Adrenal gland (tissue), 12 donors: ENCODE results near the gene CAMTA1. TPM values are rescaled to one million over a fixed set of nuclear protein-coding genes. Genes with fewer than 3 reads are reported as not detected.
"Not testable (repeated sequence)": the region's sequence is repeated elsewhere in the genome, so short reads cannot be mapped to it uniquely, and the experiment has no call there.

ENCODE experiments used
- DNase-seq, 7 donors: peaks; one replicate each; pipeline ENCODE4 v3.0.0-alpha.2; 2019 to 2020
- H3K27ac ChIP-seq, 5 donors: fragments of 200-600 bp; sonication (generic) in 4 of 5; 1 replicate in 3 of 5; 2 replicates in 2 of 5; pipeline versions ENCODE4 v1.5.1 to v1.8.0; 2016 to 2020; ENCODE audit warnings: mild to moderate bottlenecking in 1 of 5
- H3K27me3 ChIP-seq: fragments of 200-600 bp; 2 replicates; pipeline ENCODE4 v1.8.0; 2021
- H3K36me3 ChIP-seq, 2 donors: fragments of 200-600 bp; replicated peaks in 1 of 2; 1 replicate in 1 of 2; 2 replicates in 1 of 2; pipeline versions ENCODE4 v1.5.1 to v1.8.0; 2018 to 2022
- H3K4me1 ChIP-seq, 2 donors: fragments of 200-600 bp; replicated peaks in 1 of 2; 1 replicate in 1 of 2; 2 replicates in 1 of 2; pipeline versions ENCODE4 v1.5.1 to v1.8.0; 2018 to 2021
- H3K4me3 ChIP-seq, 4 donors: fragments of 200-600 bp; sonication (generic) in 3 of 4; one replicate each; pipeline ENCODE4 v1.5.1; 2016 to 2018
- H3K9me3 ChIP-seq, 3 donors: fragments of 200-600 bp; sonication (generic) in 1 of 3; replicated peaks in 1 of 3; 1 replicate in 2 of 3; 2 replicates in 1 of 3; pipeline versions ENCODE4 v1.5.1 to v1.8.0; 2016 to 2021
- CTCF ChIP-seq, 6 experiments: fragments of 450-650 bp in 4 of 6; fragments of 200-600 bp in 2 of 6; sonication (generic) in 1 of 6; IDR thresholded peaks; 1 replicate in 5 of 6; 2 replicates in 1 of 6; pipeline versions ENCODE4 v1.5.1 to v1.8.0; 2016 to 2021; ENCODE audit warnings: antibody characterized with exemption in 6 of 6, mild to moderate bottlenecking in 2 of 6, moderate library complexity in 1 of 6
- POLR2A ChIP-seq, 2 donors: fragments of 450-650 bp; IDR thresholded peaks; one replicate each; pipeline ENCODE4 v1.6.1; 2017; ENCODE audit warnings: antibody characterized with exemption in 2 of 2, mild to moderate bottlenecking in 2 of 2, moderate library complexity in 1 of 2
- WGBS, 4 donors: extraction: QIAGEN DNeasy Blood & Tissue Kit in 2 of 4; methylation state at CpG; one replicate each; pipeline versions ENCODE4 v1.1.5 to v1.1.7; 2013 to 2017; 5-methylcytosine and 5-hydroxymethylcytosine counted together
- intact Hi-C, 2 donors: fragments of 100-400 bp; cut with DNase I; formaldehyde crosslinking; loops; one replicate each; pipeline versions ENCODE4 v1.14.1 to v1.15.0; 2022 to 2023
- polyA plus RNA-seq, 3 donors: library from polyadenylated mRNA; stranded (reverse); fragments of 200-250 nt in 2 of 3; fragments of 350-450 nt in 1 of 3; fragmentation: Illumina TruSeq in 1 of 3; extraction: RNeasy Lipid Tissue Mini Kit (QIAGEN cat#74804) in 1 of 3; gene quantifications; one replicate each; pipeline ENCODE4 v1.2.3, GENCODE V29; 2013 to 2014
- total RNA-seq, 9 donors: library from RNA; depleted of rRNA in 4 of 9; stranded (reverse); fragments of >200 nt in 4 of 9; fragments of 120-200 nt in 1 of 9; fragmentation: NEBNext Ultra II Directional in 1 of 9; extraction: Animal tissue kit (Norgen Biotek cat#: 25700) in 1 of 9; gene quantifications; one replicate each; pipeline versions ENCODE4 v1.1.0 to v1.2.4, GENCODE V29; 2013 to 2023
- donor health status: healthy with polysubstance abuse.
- donor health status: Bipolar disorder and iron deficiency.
- donor health status: DM: yes; HTN: yes; CAD: no.
- donor health status: DM: no; HTN: no; CAD: no.
- donor health status: DM: no; HTN: no; CAD: no.
- donor health status: DM: yes; HTN: yes; CAD: no.

The CAMTA1 gene
- total and polyA plus RNA-seq, 12 donors: 62.9 to 141 (median 96.9) TPM

GRCh38 chr1:7594714-7595295 lies 809.6 kb downstream of the CAMTA1 start:
- intact Hi-C loops: no loop called here
- H3K4me1 ChIP-seq: no peaks in the 10 kb centered on the region
- WGBS, 4 donors: 86 to 92% (median 89%) methylated on average over 13 of the region's 13 CpGs
- H3K27ac ChIP-seq: no peak overlapping the region
- H3K9me3 ChIP-seq: no peaks in the 10 kb centered on the region
- H3K27me3 ChIP-seq: no peaks in the 10 kb centered on the region
- TF ChIP-seq CTCF (IDR thresholded peaks at IDR 0.05) (no peak), POLR2A (IDR thresholded peaks at IDR 0.05) (no peak)
- DNase-seq: peak in 1 of 7 donors; percentile 23
- H3K36me3 ChIP-seq: no peaks in the 10 kb centered on the region
- no peak overlapping the region for H3K4me3 ChIP-seq

GRCh38 chr1:7595336-7595735 lies 810.1 kb downstream of the CAMTA1 start:
- no peak for TF ChIP-seq CTCF (IDR thresholded peaks at IDR 0.05)
- TF ChIP-seq POLR2A (IDR thresholded peaks at IDR 0.05): no peak
- DNase-seq: no peak
- intact Hi-C loops: no loop called here

GRCh38 chr1:7596126-7596965 lies 811.1 kb downstream of the CAMTA1 start:
- 74 to 84% (median 81%) methylated on average over 6 to 10 of the region's 10 CpGs for WGBS, 4 donors
- H3K27ac ChIP-seq: no peak overlapping the region

More at GRCh38 chr1:7595336-7595735, 810.1 kb downstream of the CAMTA1 start:
- Histone ChIP-seq H3K9me3 (no peaks in the 10 kb centered on the region), H3K4me3 (no peak overlapping the region), H3K27me3 (no peaks in the 10 kb centered on the region), H3K4me1 (no peaks in the 10 kb centered on the region), H3K36me3 (no peaks in the 10 kb centered on the region), H3K27ac (no peak overlapping the region)
- 77 to 88% (median 81%) methylated on average over 8 of the region's 8 CpGs for WGBS, 4 donors

GRCh38 chr1:7598058-7598457 lies 812.8 kb downstream of the CAMTA1 start:
- H3K4me3 ChIP-seq, H3K4me1 ChIP-seq, H3K27ac ChIP-seq, intact Hi-C loops, H3K36me3 ChIP-seq, H3K9me3 ChIP-seq, DNase-seq, H3K27me3 ChIP-seq: not testable (repeated sequence)
- WGBS, 4 donors: 91 to 97% (median 95%) methylated on average over 2 to 3 of the region's 3 CpGs

More at GRCh38 chr1:7596126-7596965, 811.1 kb downstream of the CAMTA1 start:
- intact Hi-C loops: no loop called here
- Histone ChIP-seq H3K36me3 (no peaks in the 10 kb centered on the region), H3K9me3 (no peaks in the 10 kb centered on the region), H3K4me3 (no peak overlapping the region), H3K4me1 (no peaks in the 10 kb centered on the region), H3K27me3 (no peaks in the 10 kb centered on the region)
- DNase-seq: no peak
- no peak for TF ChIP-seq POLR2A (IDR thresholded peaks at IDR 0.05)
- TF ChIP-seq CTCF (IDR thresholded peaks at IDR 0.05): no peak

- H3K27me3 ChIP-seq, intact Hi-C loops, H3K4me1 ChIP-seq, H3K9me3 ChIP-seq, DNase-seq, H3K27ac ChIP-seq, H3K36me3 ChIP-seq, H3K4me3 ChIP-seq: not testable (repeated sequence)
- WGBS, 4 donors: 86 to 89% (median 87%) methylated on average over 6 of the region's 6 CpGs
Observed at GRCh38 chr1:7604906-7605305, 819.7 kb downstream of the CAMTA1 start.
